ENCODE data around the gene SNRNP27. TPM values are rescaled to one million over a fixed set of nuclear protein-coding genes. Genes with fewer than 3 reads are reported as not detected.

Gene SNRNP27

DNA sequence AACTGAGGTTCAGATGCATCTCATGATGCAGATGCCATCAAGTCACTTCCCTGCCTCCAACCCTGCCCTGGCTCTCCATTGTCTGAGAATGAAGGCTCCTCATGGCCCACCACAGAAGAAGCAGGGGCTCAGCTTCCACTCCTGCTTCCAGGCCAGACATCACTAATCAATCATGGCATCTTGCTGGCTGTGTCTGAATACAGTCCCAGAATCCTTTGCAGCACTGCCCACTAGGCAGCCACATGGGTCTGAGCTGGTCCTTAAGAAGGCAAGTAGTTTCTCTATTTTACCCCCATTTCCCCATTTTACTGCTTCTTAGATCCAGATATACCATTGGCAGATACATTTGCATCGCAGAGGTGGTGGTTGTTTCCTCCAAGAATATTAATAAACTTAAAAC, 60.3 kb downstream of the SNRNP27 start:
- no peaks in the 10 kb centered on the region for H3K9me3 ChIP-seq (ENCODE audit: control insufficient read depth, low read length)
- no peak overlapping the region for H3K18ac ChIP-seq (ENCODE audit: low read depth in 1 of 2, low read length in 2 of 2)
- no peak overlapping the region for H2BK12ac ChIP-seq (ENCODE audit: low read length in 2 of 2)
- no peak overlapping the region for H3K4me2 ChIP-seq (ENCODE audit: low read length, poor library complexity, severe bottlenecking)
- H3K79me1 ChIP-seq (replicated peaks; ENCODE audit: low read length, poor library complexity, severe bottlenecking) = no peaks in the 10 kb centered on the region
- H3K4me1 ChIP-seq (ENCODE audit: control insufficient read depth, insufficient read depth, low read depth, low read length) = peaks cover 1% of the 10 kb centered on the region
- no peak overlapping the region for H2AK5ac ChIP-seq (ENCODE audit: low read length, severe bottlenecking)
- DNase-seq = no peak
- H3K4ac ChIP-seq (ENCODE audit: low read depth in 1 of 2, low read length in 2 of 2) = no peak overlapping the region
- no peak overlapping the region for H3K23ac ChIP-seq (ENCODE audit: low read length in 2 of 2)
- H4K8ac ChIP-seq (ENCODE audit: low read length) = no peak overlapping the region
- no peak overlapping the region for H2BK15ac ChIP-seq (ENCODE audit: low read depth, poor library complexity, severe bottlenecking)
- H2BK5ac ChIP-seq (ENCODE audit: low read depth, low read length, poor library complexity, severe bottlenecking) = no peak overlapping the region
- peaks cover 29 to 36% of the 10 kb centered on the region in 2 experiments for H3K27me3 ChIP-seq (ENCODE audit: control insufficient read depth in 1 of 2, insufficient read depth in 1 of 2, low read length in 2 of 2)
- H2AFZ ChIP-seq (ENCODE audit: low read depth, low read length) = no peak overlapping the region
- H3K14ac ChIP-seq (ENCODE audit: low read length in 2 of 2) = no peak overlapping the region
- H3K36me3 ChIP-seq (ENCODE audit: control insufficient read depth in 1 of 2, insufficient read depth in 2 of 2, low read depth in 1 of 2, low read length in 2 of 2) = no peaks in the 10 kb centered on the region
- no peak overlapping the region for H3K27ac ChIP-seq (ENCODE audit: low read length, poor library complexity, severe bottlenecking)
- WGBS = 100% methylated on average over 1 of the region's 1 CpG
- H3K9ac ChIP-seq (ENCODE audit: low read length) = no peak overlapping the region
- no peak overlapping the region for H3K4me3 ChIP-seq (ENCODE audit: insufficient read depth in 1 of 2, low read depth in 1 of 2, low read length in 2 of 2)
- H2BK120ac ChIP-seq (ENCODE audit: low read depth, low read length) = no peak overlapping the region
- no peak overlapping the region for H4K91ac ChIP-seq (ENCODE audit: low read length)

Small RNAs within 50 kb of the gene (small RNA-seq; reads per million reads assigned to genes)
- not detected for gene RPL23AP92 (ENCODE audit: low read depth)

All from mesenchymal stem cell (in vitro differentiated cells and primary cell).